ENCODE results near the gene SLC34A3. TPM values are rescaled to one million over a fixed set of nuclear protein-coding genes. Genes with fewer than 3 reads are reported as not detected.

The SLC34A3 gene
- total and polyA plus RNA-seq, 3 experiments from 2014 or later = not detected

- no peak for DNase-seq
- H3K36me3 ChIP-seq (ENCODE audit: insufficient read depth, low read length) = no peaks in the 10 kb centered on the region
- H3K9me3 ChIP-seq (ENCODE audit: low read length) = no peaks in the 10 kb centered on the region
- POLR2A ChIA-PET = no interaction called here
- no peaks in the 10 kb centered on the region for H3K9me3 Mint-ChIP-seq
- H3K36me3 Mint-ChIP-seq = peaks cover 0 to 3% (median 2%) of the 10 kb centered on the region in 3 donors
- H3K4me1 ChIP-seq (ENCODE audit: insufficient read depth, low read length) = peaks cover 11% of the 10 kb centered on the region
- peaks cover 4 to 23% (median 6%) of the 10 kb centered on the region in 3 donors for H3K4me1 Mint-ChIP-seq
- H3K27me3 Mint-ChIP-seq = peaks cover 9% of the 10 kb centered on the region in 2 donors
- H3K27ac Mint-ChIP-seq = peak overlapping the region in 3 of 8 donors; percentile 47 to 73 (median 54)
- H3K27ac ChIP-seq (ENCODE audit: low read depth, low read length) = peak overlapping the region; percentile 65
- peak overlapping the region in 6 of 7 donors; percentile 47 to 86 (median 81) for H3K4me3 Mint-ChIP-seq
- CTCF ChIA-PET = no interaction called here
- H3K4me3 ChIP-seq (ENCODE audit: low read length) = peak overlapping the region; percentile 41
- no peaks in the 10 kb centered on the region for H3K27me3 ChIP-seq (ENCODE audit: insufficient read depth, low read length, poor library complexity, severe bottlenecking)
These were observed 47.5 kb downstream of the SLC34A3 start for GRCh38 chr9:137278061-137278701.

GRCh38 chr9:137278721-137279711 lies 48.3 kb downstream of the SLC34A3 start:
- Histone ChIP-seq H3K36me3 (ENCODE audit: insufficient read depth, low read length) (no peaks in the 10 kb centered on the region), H3K4me3 (ENCODE audit: low read length) (no peak overlapping the region), H3K27ac (ENCODE audit: low read depth, low read length) (peak overlapping the region; percentile 65), H3K4me1 (ENCODE audit: insufficient read depth, low read length) (peaks cover 11% of the 10 kb centered on the region), H3K27me3 (ENCODE audit: insufficient read depth, low read length, poor library complexity, severe bottlenecking) (no peaks in the 10 kb centered on the region), H3K9me3 (ENCODE audit: low read length) (no peaks in the 10 kb centered on the region)
- Mint-ChIP-seq H3K9me3 (no peaks in the 10 kb centered on the region), H3K27ac (no peak overlapping the region), H3K4me1 (peaks cover 4 to 23% (median 6%) of the 10 kb centered on the region in 3 donors), H3K4me3 (no peak overlapping the region), H3K27me3 (peaks cover 9% of the 10 kb centered on the region in 2 donors), H3K36me3 (peaks cover 0 to 1% (median 0%) of the 10 kb centered on the region in 3 donors)
- POLR2A ChIA-PET = no interaction called here
- CTCF ChIA-PET = no interaction called here
- DNase-seq = no peak

- Mint-ChIP-seq H3K36me3 (no peaks in the 10 kb centered on the region), H3K4me1 (peaks cover 4 to 23% (median 6%) of the 10 kb centered on the region in 3 donors), H3K27me3 (peaks cover 6 to 9% of the 10 kb centered on the region in 2 donors), H3K27ac (no peak overlapping the region), H3K9me3 (no peaks in the 10 kb centered on the region), H3K4me3 (no peak overlapping the region)
- H3K27me3 ChIP-seq (ENCODE audit: insufficient read depth, low read length, poor library complexity, severe bottlenecking) = no peaks in the 10 kb centered on the region
- peaks cover 11% of the 10 kb centered on the region for H3K4me1 ChIP-seq (ENCODE audit: insufficient read depth, low read length)
- DNase-seq = no peak
- ChIA-PET CTCF (interaction anchor here (0.7 kb wide), 1 partner anchor 14 kb away, joined by 3 read pairs; no protein-coding TSS in a partner anchor), POLR2A (interaction anchor here (0.6 kb wide), 1 partner anchor 112 kb away, joined by 3 read pairs; no protein-coding TSS in a partner anchor)
- no peaks in the 10 kb centered on the region for H3K36me3 ChIP-seq (ENCODE audit: insufficient read depth, low read length)
- H3K9me3 ChIP-seq (ENCODE audit: low read length) = no peaks in the 10 kb centered on the region
- H3K27ac ChIP-seq (ENCODE audit: low read depth, low read length) = no peak overlapping the region
- no peak overlapping the region for H3K4me3 ChIP-seq (ENCODE audit: low read length)
These were observed 49.2 kb downstream of the SLC34A3 start for GRCh38 chr9:137279741-137280473.

- POLR2A ChIA-PET = interaction anchor here (0.6 kb wide), 1 partner anchor 113 kb away, joined by 3 read pairs; no protein-coding TSS in a partner anchor
- Mint-ChIP-seq H3K9me3 (peaks cover 0 to 5% (median 0%) of the 10 kb centered on the region in 5 donors), H3K36me3 (no peaks in the 10 kb centered on the region), H3K4me3 (no peak overlapping the region), H3K27ac (peak overlapping the region in 1 of 8 donors; percentile 54), H3K27me3 (peaks cover 5 to 6% of the 10 kb centered on the region in 2 donors), H3K4me1 (peaks cover 4 to 18% (median 6%) of the 10 kb centered on the region in 3 donors)
- Histone ChIP-seq H3K36me3 (ENCODE audit: insufficient read depth, low read length) (no peaks in the 10 kb centered on the region), H3K9me3 (ENCODE audit: low read length) (no peaks in the 10 kb centered on the region), H3K27ac (ENCODE audit: low read depth, low read length) (no peak overlapping the region), H3K4me3 (ENCODE audit: low read length) (no peak overlapping the region), H3K27me3 (ENCODE audit: insufficient read depth, low read length, poor library complexity, severe bottlenecking) (no peaks in the 10 kb centered on the region), H3K4me1 (ENCODE audit: insufficient read depth, low read length) (peaks cover 11% of the 10 kb centered on the region)
- no peak for DNase-seq
- CTCF ChIA-PET = interaction anchor here (0.7 kb wide), 1 partner anchor 13 kb away, joined by 3 read pairs; no protein-coding TSS in a partner anchor
These were observed 50.0 kb downstream of the SLC34A3 start for GRCh38 chr9:137280474-137281344.

- CTCF ChIA-PET = no interaction called here
- H3K27ac ChIP-seq (ENCODE audit: low read depth, low read length) = no peak overlapping the region
- H3K36me3 Mint-ChIP-seq = no peaks in the 10 kb centered on the region
- H3K4me3 ChIP-seq (ENCODE audit: low read length) = no peak overlapping the region
- DNase-seq = no peak
- H3K9me3 ChIP-seq (ENCODE audit: low read length) = no peaks in the 10 kb centered on the region
- H3K36me3 ChIP-seq (ENCODE audit: insufficient read depth, low read length) = no peaks in the 10 kb centered on the region
- no peaks in the 10 kb centered on the region for H3K27me3 ChIP-seq (ENCODE audit: insufficient read depth, low read length, poor library complexity, severe bottlenecking)
- H3K4me3 Mint-ChIP-seq = no peak overlapping the region
- POLR2A ChIA-PET = no interaction called here
- H3K27me3 Mint-ChIP-seq = peaks cover 4 to 5% of the 10 kb centered on the region in 2 donors
- H3K4me1 ChIP-seq (ENCODE audit: insufficient read depth, low read length) = peaks cover 11% of the 10 kb centered on the region
- H3K9me3 Mint-ChIP-seq = peaks cover 0 to 8% (median 0%) of the 10 kb centered on the region in 5 donors
- peaks cover 4 to 15% (median 6%) of the 10 kb centered on the region in 3 donors for H3K4me1 Mint-ChIP-seq
- H3K27ac Mint-ChIP-seq = no peak overlapping the region
These were observed 50.8 kb downstream of the SLC34A3 start for GRCh38 chr9:137281345-137282116.
